K562 (cell line): ENCODE measurements around the gene EEFSEC. TPM values are rescaled to one million over a fixed set of nuclear protein-coding genes. Genes with fewer than 3 reads are reported as not detected.
A peak's percentile ranks its signal among the peaks of the same experiment; 100 is the strongest.

Experiments used
- ATAC-seq: fragments of 200-7000 bp; cut with Tn5 transposase; 3 replicates; pipeline ENCODE4 v1.9.1; 2020; ENCODE audit warnings: moderate library complexity
- BruUV-seq: library from RNA; stranded (reverse); fragments of 400-500 nt; replicated peaks from 2 replicates; lab custom pipeline; 2021; lab: Mats Ljungman, UMichigan
- CTCF ChIA-PET: fragments of 300-600 bp; formaldehyde crosslinking; extraction: SDS; loops from one replicate; lab custom pipeline; 2021; ENCODE audit warnings: low intra/inter-chr PET ratio; lab: Yijun Ruan, JAX
- POLR2A ChIA-PET: fragments of 300-600, 350-650 bp; sonication (Branson Sonifier 250); formaldehyde crosslinking; extraction: SDS; loops from one replicate; lab custom pipeline; 2021; ENCODE audit warnings: antibody characterized with exemption, inconsistent platforms; lab: Yijun Ruan, JAX
- DNase-seq, 4 experiments: peaks; one replicate each; pipeline versions ENCODE4 v3.0.0 to v3.0.0-alpha.2; 2011 to 2018; ENCODE audit warnings: low spot score in 3 of 4, mixed read lengths in 3 of 4; ENCODE audit errors: extremely low read depth in 1 of 4
- FAIRE-seq: peaks from 2 replicates; lab custom pipeline; 2011; peaks lifted over from hg19 to GRCh38; lab: Jason Lieb, UNC
- H2AFZ ChIP-seq: 2 replicates; pipeline ENCODE4 v1.6.0; 2011; ENCODE audit warnings: low read depth, low read length, control low read depth, inconsistent platforms
- H3K27ac ChIP-seq: fragments of 200-600 bp; 3 replicates; pipeline ENCODE4 v1.8.0; 2011; ENCODE audit warnings: low read depth, mild to moderate bottlenecking, control low read depth, inconsistent platforms, low read length, moderate library complexity, mixed read lengths; ENCODE audit errors: extremely low read depth
- H3K27me3 ChIP-seq, 2 experiments: fragments of 300-600 bp in 1 of 2; 2 replicates in 1 of 2; 3 replicates in 1 of 2; pipeline versions ENCODE4 v1.6.0 to v1.8.0; 2011; ENCODE audit warnings: inconsistent platforms in 2 of 2, low read length in 2 of 2, mild to moderate bottlenecking in 1 of 2, mixed read lengths in 1 of 2, moderate library complexity in 1 of 2; ENCODE audit not compliant: control insufficient read depth in 2 of 2, insufficient read depth in 2 of 2
- H3K36me3 ChIP-seq: fragments of 300-600 bp; 3 replicates; pipeline ENCODE4 v1.8.0; 2011; ENCODE audit warnings: mild to moderate bottlenecking, low read length, inconsistent platforms; ENCODE audit not compliant: control insufficient read depth, insufficient read depth
- H3K4me1 ChIP-seq, 2 experiments: fragments of 200-600 bp in 1 of 2; replicated peaks in 1 of 2; 2 replicates in 1 of 2; 3 replicates in 1 of 2; pipeline versions ENCODE4 v1.5.1 to v1.8.0; 2011; ENCODE audit warnings: inconsistent platforms in 2 of 2, low read length in 2 of 2, mild to moderate bottlenecking in 1 of 2, mixed read lengths in 1 of 2, moderate library complexity in 1 of 2; ENCODE audit not compliant: control insufficient read depth in 2 of 2, insufficient read depth in 2 of 2
- H3K4me2 ChIP-seq: 2 replicates; pipeline ENCODE4 v1.6.1; 2011; ENCODE audit warnings: low read length, control low read depth, inconsistent platforms, mixed read lengths; ENCODE audit not compliant: insufficient read depth
- H3K4me3 ChIP-seq: fragments of 200-600 bp; sonication (generic), shearing (Covaris generic); 2 replicates; pipeline ENCODE4 v1.5.1; 2016; ENCODE audit warnings: control low read depth, inconsistent platforms
- H3K79me2 ChIP-seq: fragments of 200-600 bp; 3 replicates; pipeline ENCODE4 v1.8.0; 2011; ENCODE audit warnings: low read length, inconsistent platforms; ENCODE audit not compliant: control insufficient read depth, insufficient read depth
- H3K9ac ChIP-seq, 2 experiments: 2 replicates each; pipeline versions ENCODE4 v1.6.0 to v1.6.1; 2011; ENCODE audit warnings: low read depth in 2 of 2, low read length in 2 of 2, control low read depth in 1 of 2, inconsistent platforms in 1 of 2, mild to moderate bottlenecking in 1 of 2, mixed read lengths in 1 of 2; ENCODE audit not compliant: insufficient read depth in 1 of 2
- H3K9me1 ChIP-seq: one replicate; pipeline ENCODE4 v1.6.0; 2011; ENCODE audit warnings: inconsistent platforms, mild to moderate bottlenecking, low read length, moderate library complexity; ENCODE audit not compliant: control insufficient read depth, insufficient read depth
- H3K9me3 ChIP-seq: replicated peaks from 2 replicates; pipeline ENCODE4 v1.5.1; 2011; ENCODE audit warnings: low read depth, low read length, inconsistent platforms; ENCODE audit not compliant: control insufficient read depth, insufficient read depth
- H4K20me1 ChIP-seq: replicated peaks from 2 replicates; pipeline ENCODE4 v1.6.1; 2011; ENCODE audit warnings: low read length, inconsistent platforms, mixed read lengths; ENCODE audit not compliant: control insufficient read depth, insufficient read depth
- DDX20 ChIP-seq: fragments of 450-650 bp; IDR thresholded peaks from 2 replicates; pipeline ENCODE4 v1.6.1; 2016; ENCODE audit warnings: missing genetic modification characterization, low read depth, mild to moderate bottlenecking, missing compliant biosample characterization, moderate library complexity
- ILK ChIP-seq: fragments of 450-650 bp; IDR thresholded peaks from 2 replicates; pipeline ENCODE4 v1.6.1; 2016; ENCODE audit warnings: missing genetic modification characterization, low read depth, mild to moderate bottlenecking, missing compliant biosample characterization, moderate library complexity, borderline replicate concordance
- MEF2D ChIP-seq: conservative IDR thresholded peaks from 2 replicates; pipeline ENCODE4 v1.6.1; 2016; ENCODE audit warnings: low read depth, missing genetic modification characterization, missing compliant biosample characterization
- PBX2 ChIP-seq, 2 experiments: IDR thresholded peaks in 1 of 2; conservative IDR thresholded peaks in 1 of 2; 2 replicates each; pipeline ENCODE4 v1.6.1; 2016; ENCODE audit warnings: low read depth in 2 of 2, mild to moderate bottlenecking in 1 of 2, missing compliant biosample characterization in 1 of 2, missing genetic modification characterization in 1 of 2, moderate library complexity in 1 of 2
- PHTF2 ChIP-seq: fragments of 250-450 bp; sonication (Bioruptor Pico); IDR thresholded peaks from 2 replicates; pipeline ENCODE4 v1.5.0; 2021; ENCODE audit warnings: mild to moderate bottlenecking
- ZNF77 ChIP-seq: fragments of 250-450 bp; sonication (Bioruptor Pico); IDR thresholded peaks from 2 replicates; pipeline ENCODE4 v1.5.0; 2020
- WGBS: fragments of 100-300 bp; shearing (Covaris generic); methylation state at CpG from one replicate; pipeline ENCODE4 v1.1.6; 2016; ENCODE audit warnings: low coverage, mixed read lengths; ENCODE audit not compliant: insufficient coverage; ENCODE audit errors: missing lambda C conversion rate; 5-methylcytosine and 5-hydroxymethylcytosine counted together
- in situ Hi-C: fragments of 300-500 bp; cut with MboI; formaldehyde crosslinking; loops from 4 replicates; pipeline ENCODE4 v1.15.0; 2018; ENCODE audit warnings: inconsistent platforms, mixed read lengths
- intact Hi-C: fragments of 100-400 bp; cut with micrococcal nuclease; formaldehyde crosslinking; loops from 2 replicates; pipeline ENCODE4 v1.14.2; 2022
- polyA plus RNA-seq, 8 experiments: library from polyadenylated mRNA; depleted of rRNA in 4 of 8; stranded (reverse) in 5 of 8; unstranded in 3 of 8; fragments of >200 nt; fragmentation: Nextera tagmentation in 2 of 8; fragmentation: Illumina TruSeq in 1 of 8; extraction: Ambion mirVana in 2 of 8; extraction: Trizol in 1 of 8; gene quantifications; 2 replicates each; pipeline versions ENCODE4 v1.2.1 to v1.2.3, GENCODE V29; 2011 to 2014; ENCODE audit warnings: inconsistent platforms in 1 of 8, missing spikeins in 1 of 8
- total RNA-seq, 7 experiments: library from RNA; depleted of rRNA in 6 of 7; stranded (reverse); fragments of >200 nt in 6 of 7; fragmentation: Illumina TruSeq in 2 of 7; extraction: Trizol in 2 of 7; gene quantifications; 2 replicates each; pipeline versions ENCODE4 v1.2.1 to v1.2.3, GENCODE V29; 2011 to 2021; ENCODE audit warnings: low replicate concordance in 1 of 7

Gene EEFSEC
- total and polyA plus RNA-seq, 9 of the 15 experiments (the other 6 are each of a cell fraction or from before 2014, with no cell fraction given), result 0.35 to 11.8 (median 7.7) TPM

- ATAC-seq (no peak), FAIRE-seq (no peak), DNase-seq (no peak)
- ChIA-PET POLR2A (no interaction called here), CTCF (no interaction called here)
- 84% methylated on average over 11 of the region's 15 CpGs for WGBS
- H3K27me3 ChIP-seq, result no peaks in the 10 kb centered on the region
- H3K9ac ChIP-seq, result peak overlapping the region in 1 of 2 experiments; percentile 45; a peak in 1 of 4 replicates
- intact Hi-C loops (loop anchor here (10.0 kb wide), 1 partner anchor 178 kb away; the partner anchor contains the start of gene GATA2), in situ Hi-C loops (no loop called here)
- no peaks in the 10 kb centered on the region for H3K9me3 ChIP-seq
- H3K4me3 ChIP-seq, result no peak overlapping the region
- H3K4me2 ChIP-seq, result no peak overlapping the region
- H3K9me1 ChIP-seq, result no peaks in the 10 kb centered on the region
- no peak overlapping the region for H2AFZ ChIP-seq
- H3K36me3 ChIP-seq, result no peaks in the 10 kb centered on the region
- H3K27ac ChIP-seq, result no peak overlapping the region
- TF ChIP-seq MEF2D (tag) (no peak), PBX2 (CRISPR knock-in tag; IDR thresholded peaks at IDR 0.05; ENCODE audit: low read depth) (no peak), PBX2 (tag; conservative IDR thresholded peaks at IDR 0.05; ENCODE audit: low read depth) (no peak), ZNF77 (no peak), DDX20 (tag) (no peak), ILK (tag) (no peak), PHTF2 (CRISPR knock-in tag) (no peak)
- H4K20me1 ChIP-seq, result no peaks in the 10 kb centered on the region
- BruUV-seq, result no TSS peak
- H3K79me2 ChIP-seq, result no peaks in the 10 kb centered on the region
- peaks cover 0 to 3% of the 10 kb centered on the region in 2 experiments; a peak in 2 of 5 replicates for H3K4me1 ChIP-seq
Measured at GRCh38 chr3:128316481-128316891, 163.2 kb downstream of the EEFSEC start.
